ENCODE measurements around the gene PSMD2. TPM values are rescaled to one million over a fixed set of nuclear protein-coding genes. Genes with fewer than 3 reads are reported as not detected.

The PSMD2 gene
- total RNA-seq, 4 donors from 2014 or later = 136 to 320 (median 244) TPM

DNA sequence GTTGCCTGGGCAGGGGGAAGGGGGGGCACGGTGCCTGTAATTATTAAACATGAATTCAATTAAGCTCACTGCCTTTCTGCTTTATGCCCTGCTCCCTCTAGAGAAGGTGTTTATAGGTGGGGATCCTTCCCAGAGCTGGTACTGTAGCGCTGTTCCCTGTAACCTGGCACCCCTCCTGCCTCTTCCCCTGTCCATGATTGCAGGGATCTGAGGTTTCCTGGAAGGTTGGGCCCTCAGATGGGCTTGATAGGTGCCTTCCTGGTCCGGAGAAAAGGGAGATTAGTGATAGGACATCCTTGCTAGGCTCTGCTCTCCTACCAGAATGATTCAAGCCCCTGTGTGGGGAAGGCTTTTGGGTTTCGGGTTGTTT is 36.2 kb downstream of the PSMD2 start:
- TF ChIP-seq, protein P1, sequence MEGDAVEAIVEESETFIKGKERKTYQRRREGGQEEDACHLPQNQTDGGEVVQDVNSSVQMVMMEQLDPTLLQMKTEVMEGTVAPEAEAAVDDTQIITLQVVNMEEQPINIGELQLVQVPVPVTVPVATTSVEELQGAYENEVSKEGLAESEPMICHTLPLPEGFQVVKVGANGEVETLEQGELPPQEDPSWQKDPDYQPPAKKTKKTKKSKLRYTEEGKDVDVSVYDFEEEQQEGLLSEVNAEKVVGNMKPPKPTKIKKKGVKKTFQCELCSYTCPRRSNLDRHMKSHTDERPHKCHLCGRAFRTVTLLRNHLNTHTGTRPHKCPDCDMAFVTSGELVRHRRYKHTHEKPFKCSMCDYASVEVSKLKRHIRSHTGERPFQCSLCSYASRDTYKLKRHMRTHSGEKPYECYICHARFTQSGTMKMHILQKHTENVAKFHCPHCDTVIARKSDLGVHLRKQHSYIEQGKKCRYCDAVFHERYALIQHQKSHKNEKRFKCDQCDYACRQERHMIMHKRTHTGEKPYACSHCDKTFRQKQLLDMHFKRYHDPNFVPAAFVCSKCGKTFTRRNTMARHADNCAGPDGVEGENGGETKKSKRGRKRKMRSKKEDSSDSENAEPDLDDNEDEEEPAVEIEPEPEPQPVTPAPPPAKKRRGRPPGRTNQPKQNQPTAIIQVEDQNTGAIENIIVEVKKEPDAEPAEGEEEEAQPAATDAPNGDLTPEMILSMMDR (IDR thresholded peaks at IDR 0.05) = no peak
- TF ChIP-seq POLR2A (IDR thresholded peaks at IDR 0.05) = no peak
- intact Hi-C loops (cut with DNase I) = no loop called here
- peak in 1 of 2 donors; percentile 19 for DNase-seq
- peak overlapping the region in 1 of 3 donors; percentile 73 for H3K4me3 ChIP-seq (replicated peaks in 1 of 3)
- peaks cover 45 to 50% of the 10 kb centered on the region in 2 donors for H3K36me3 ChIP-seq
- peak overlapping the region; percentile 91 to 96 (median 91) for H3K27ac ChIP-seq
- H3K27me3 ChIP-seq = no peaks in the 10 kb centered on the region
- H3K9me3 ChIP-seq = no peaks in the 10 kb centered on the region
- 68 to 76% methylated on average over 3 to 4 of the region's 4 CpGs for WGBS, 2 donors
- H3K4me1 ChIP-seq = peaks cover 24 to 28% of the 10 kb centered on the region in 2 donors

DNA sequence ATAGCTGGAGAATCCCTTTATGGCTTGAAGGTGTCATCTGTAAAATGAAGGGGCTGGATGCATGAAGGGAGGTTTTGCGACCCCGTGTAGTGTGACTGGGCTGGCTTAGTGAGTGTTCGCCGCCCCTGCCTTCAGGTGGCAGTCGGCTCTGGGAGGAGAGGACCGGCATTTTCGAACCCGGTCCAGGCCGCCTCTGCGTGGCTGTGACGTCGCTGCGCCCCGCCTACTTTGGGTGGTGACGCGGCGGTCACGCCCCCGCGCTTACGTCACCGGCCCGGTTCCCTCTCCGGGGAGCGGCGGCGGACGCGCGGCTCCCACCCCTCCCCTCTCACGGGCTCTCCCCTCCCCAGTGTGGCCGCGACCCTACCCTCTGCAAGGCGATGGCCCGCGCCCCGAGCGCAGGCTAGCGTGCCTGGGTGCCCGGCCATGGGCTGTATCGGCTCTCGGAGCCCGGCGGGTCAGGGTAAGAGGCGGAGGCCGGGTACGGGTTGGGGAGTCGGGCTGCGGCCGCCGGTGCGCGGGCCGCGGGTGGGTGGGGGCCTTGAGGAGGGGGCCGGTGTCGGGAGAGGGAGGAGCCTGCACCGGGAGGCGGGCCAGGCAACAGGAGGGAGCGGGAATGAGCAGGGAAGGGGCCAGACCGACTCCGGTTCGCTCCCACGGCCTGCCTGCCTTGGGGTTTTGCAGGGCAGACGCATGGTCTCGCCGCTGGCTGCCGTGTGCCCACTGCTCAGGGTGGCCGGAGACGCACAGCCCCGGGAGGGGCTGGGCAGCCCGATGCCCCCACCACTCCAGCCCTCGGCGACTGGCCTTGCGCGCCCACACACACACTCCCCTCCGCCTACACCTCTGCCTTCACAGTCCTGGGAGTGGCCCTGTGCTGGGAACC is 36.9 kb downstream of the PSMD2 start:
- TF ChIP-seq, protein P1 (IDR thresholded peaks at IDR 0.05) = no peak
- peak in 1 of 2 donors; percentile 82 for TF ChIP-seq POLR2A (IDR thresholded peaks at IDR 0.05)
- WGBS, 2 donors = 0% methylated on average over 20 to 26 of the region's 77 CpGs
- peak overlapping the region; percentile 91 to 96 (median 91) for H3K27ac ChIP-seq
- H3K36me3 ChIP-seq = peaks cover 39 to 43% of the 10 kb centered on the region in 2 donors
- no peaks in the 10 kb centered on the region for H3K9me3 ChIP-seq
- DNase-seq = peak; percentile 78 to 83
- intact Hi-C loops (cut with DNase I) = no loop called here
- peaks cover 24 to 28% of the 10 kb centered on the region in 2 donors for H3K4me1 ChIP-seq
- H3K4me3 ChIP-seq (replicated peaks in 1 of 3) = peak overlapping the region; percentile 34 to 73 (median 43)
- no peaks in the 10 kb centered on the region for H3K27me3 ChIP-seq

DNA sequence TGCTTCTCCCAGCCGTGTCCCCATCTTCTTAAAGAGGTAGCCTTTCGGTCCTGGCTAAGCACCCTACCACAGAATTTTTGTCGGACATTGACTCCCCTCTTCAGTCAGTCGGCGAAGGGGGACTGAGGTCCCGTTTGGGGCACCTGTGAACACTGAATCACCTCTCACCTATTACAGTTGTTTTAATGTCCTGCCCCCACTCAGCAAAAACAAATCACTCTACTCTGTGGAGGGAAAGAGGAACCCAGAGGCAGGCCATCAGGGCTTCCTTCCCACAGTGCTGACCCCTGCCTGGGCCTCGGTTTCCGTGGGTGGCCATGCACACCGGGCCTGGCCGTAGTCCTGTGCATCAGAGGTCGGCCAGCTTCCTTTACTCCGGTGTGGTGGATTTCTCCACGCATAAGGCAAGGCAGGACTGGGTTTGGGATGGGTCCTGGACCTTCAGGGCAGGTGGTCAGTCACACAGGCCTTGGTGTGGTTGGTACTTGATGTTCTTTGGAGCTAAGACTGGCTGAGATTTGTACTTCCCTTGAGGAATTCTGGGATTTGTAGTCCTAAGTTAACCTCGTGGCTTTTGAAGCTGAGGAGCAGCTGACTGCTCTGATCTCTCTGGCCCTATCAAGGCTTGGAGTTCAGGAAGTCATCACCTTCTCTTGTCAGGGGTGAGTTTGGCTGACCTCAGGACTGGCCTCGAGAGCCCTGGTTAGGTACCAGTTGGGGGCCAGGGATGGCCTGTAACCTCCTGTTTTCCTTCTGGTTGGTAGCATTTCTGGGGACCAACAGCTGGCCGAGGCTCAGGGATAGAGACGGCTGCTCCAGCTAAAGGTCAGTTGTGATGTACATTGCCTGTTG is 37.7 kb downstream of the PSMD2 start:
- TF ChIP-seq, protein P1 (IDR thresholded peaks at IDR 0.05) = no peak
- no peak for TF ChIP-seq POLR2A (IDR thresholded peaks at IDR 0.05)

DNA sequence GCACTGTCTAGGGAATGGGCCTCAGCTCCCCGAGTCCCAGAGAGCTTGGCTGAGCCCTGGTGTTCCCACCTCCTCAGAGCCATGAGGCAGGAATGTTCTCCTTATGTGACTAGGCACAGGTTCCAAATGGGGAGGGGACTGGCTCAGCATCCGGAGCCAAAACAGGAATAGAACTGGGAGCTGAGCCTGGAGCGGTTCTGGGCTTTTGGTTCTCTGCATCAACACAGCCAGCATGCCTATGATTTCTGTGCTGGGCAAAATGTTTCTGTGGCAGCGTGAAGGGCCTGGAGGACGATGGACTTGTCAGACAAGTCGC is 38.3 kb downstream of the PSMD2 start, which contains the start of gene FAM131A:
FAM131A (plus strand) TSS at position 202 of the 316 bp plus-strand sequence; CDS start at position 233, 31 bp downstream.
- peak within 1 kb of the TSS; percentile 91 to 96 (median 91) for H3K27ac ChIP-seq
- TF ChIP-seq, protein P1 (IDR thresholded peaks at IDR 0.05) = no peak
- no peak for TF ChIP-seq POLR2A (IDR thresholded peaks at IDR 0.05)
- H3K4me3 ChIP-seq (replicated peaks in 1 of 3) = peak within 1 kb of the TSS; percentile 34 to 73 (median 43)
- 54 to 67% methylated on average over 6 of the region's 6 CpGs for WGBS, 2 donors
- no peaks in the 10 kb centered on the region for H3K9me3 ChIP-seq
- DNase-seq = peak in 1 of 2 donors; percentile 52
- intact Hi-C loops (cut with DNase I) = no loop called here
- no peaks in the 10 kb centered on the region for H3K27me3 ChIP-seq
- peaks cover 24 to 28% of the 10 kb centered on the region in 2 donors for H3K4me1 ChIP-seq
- H3K36me3 ChIP-seq = peaks cover 24 to 35% of the 10 kb centered on the region in 2 donors

More for the DNA sequence above, 37.7 kb downstream of the PSMD2 start:
- 24 to 43% methylated on average over 16 to 17 of the region's 17 CpGs for WGBS, 2 donors
- no peaks in the 10 kb centered on the region for H3K9me3 ChIP-seq
- H3K36me3 ChIP-seq = peaks cover 30 to 35% of the 10 kb centered on the region in 2 donors
- DNase-seq = no peak
- intact Hi-C loops (cut with DNase I) = no loop called here
- peak overlapping the region; percentile 34 to 73 (median 43) for H3K4me3 ChIP-seq (replicated peaks in 1 of 3)
- no peaks in the 10 kb centered on the region for H3K27me3 ChIP-seq
- peak overlapping the region; percentile 91 to 96 (median 91) for H3K27ac ChIP-seq
- H3K4me1 ChIP-seq = peaks cover 24 to 28% of the 10 kb centered on the region in 2 donors

Measured in thyroid gland (tissue), 4 donors.